ENCODE data around the gene NLRX1.
"Not testable (repeated sequence)": the region's sequence is repeated elsewhere in the genome, so short reads cannot be mapped to it uniquely, and the experiment has no call there.

The NLRX1 gene

GRCh38 chr11:119161871-119162270, 6.7 kb upstream of the NLRX1 start:
- DNase-seq (ENCODE audit: low read depth): no peak
- no peak for TF ChIP-seq CTCF (IDR thresholded peaks at IDR 0.05; ENCODE audit: control insufficient read depth, insufficient read depth, low read depth, low read length, missing control alignments)
- no peak overlapping the region for H3K4me3 ChIP-seq (ENCODE audit: control insufficient read depth, low read depth, low read length)

GRCh38 chr11:119166368-119167076, 2.0 kb upstream of the NLRX1 start:
- no peak for DNase-seq (ENCODE audit: low read depth)
- H3K4me3 ChIP-seq (ENCODE audit: control insufficient read depth, low read depth, low read length): no peak overlapping the region

GRCh38 chr11:119167077-119167458, 1.5 kb upstream of the NLRX1 start:
- DNase-seq (ENCODE audit: low read depth): not testable (repeated sequence)

More at GRCh38 chr11:119166368-119167076, 2.0 kb upstream of the NLRX1 start:
- no peak for TF ChIP-seq CTCF (IDR thresholded peaks at IDR 0.05; ENCODE audit: control insufficient read depth, insufficient read depth, low read depth, low read length, missing control alignments)

GRCh38 chr11:119167933-119168332, 592 bp upstream of the NLRX1 start:
- no peak for DNase-seq (ENCODE audit: low read depth)
- no peak overlapping the region for H3K4me3 ChIP-seq (ENCODE audit: control insufficient read depth, low read depth, low read length)
- no peak for TF ChIP-seq CTCF (IDR thresholded peaks at IDR 0.05; ENCODE audit: control insufficient read depth, insufficient read depth, low read depth, low read length, missing control alignments)

More at GRCh38 chr11:119167077-119167458, 1.5 kb upstream of the NLRX1 start:
- H3K4me3 ChIP-seq (ENCODE audit: control insufficient read depth, low read depth, low read length): not testable (repeated sequence)

- no peak for TF ChIP-seq CTCF (IDR thresholded peaks at IDR 0.05; ENCODE audit: control insufficient read depth, insufficient read depth, low read depth, low read length, missing control alignments)
- H3K4me3 ChIP-seq (ENCODE audit: control insufficient read depth, low read depth, low read length): peak overlapping the region; percentile 66
- no peak for DNase-seq (ENCODE audit: low read depth)
These were observed 776 bp downstream of the NLRX1 start for GRCh38 chr11:119169282-119169719.

GRCh38 chr11:119172513-119172912, 4.0 kb downstream of the NLRX1 start:
- TF ChIP-seq CTCF (IDR thresholded peaks at IDR 0.05; ENCODE audit: control insufficient read depth, insufficient read depth, low read depth, low read length, missing control alignments): no peak
- no peak for DNase-seq (ENCODE audit: low read depth)
- H3K4me3 ChIP-seq (ENCODE audit: control insufficient read depth, low read depth, low read length): no peak overlapping the region

GRCh38 chr11:119173453-119173852, 4.9 kb downstream of the NLRX1 start:
- no peak overlapping the region for H3K4me3 ChIP-seq (ENCODE audit: control insufficient read depth, low read depth, low read length)
- no peak for TF ChIP-seq CTCF (IDR thresholded peaks at IDR 0.05; ENCODE audit: control insufficient read depth, insufficient read depth, low read depth, low read length, missing control alignments)
- DNase-seq (ENCODE audit: low read depth): no peak
